GM12892 (cell line): ENCODE data around the gene ARV1.
"Not testable (repeated sequence)": the region's sequence is repeated elsewhere in the genome, so short reads cannot be mapped to it uniquely, and the experiment has no call there.

Source experiments
- DNase-seq: peaks from one replicate; pipeline ENCODE4 v3.0.0; 2011; ENCODE audit not compliant: insufficient read length
- FAIRE-seq: peaks from 2 replicates; lab custom pipeline; 2011; peaks lifted over from hg19 to GRCh38; lab: Jason Lieb, UNC
- POLR2A ChIP-seq: IDR thresholded peaks from 2 replicates; pipeline ENCODE4 v1.6.1; 2011; ENCODE audit warnings: low read depth, low read length, control low read depth
- POLR2AphosphoS5 ChIP-seq: IDR thresholded peaks from 2 replicates; pipeline ENCODE4 v1.6.1; 2011; ENCODE audit warnings: low read depth, low read length, control low read depth
- TAF1 ChIP-seq: IDR thresholded peaks from 2 replicates; pipeline ENCODE4 v1.6.1; 2011; ENCODE audit warnings: low read depth, mild to moderate bottlenecking, control low read depth, low read length, borderline replicate concordance

ARV1 gene

DNA sequence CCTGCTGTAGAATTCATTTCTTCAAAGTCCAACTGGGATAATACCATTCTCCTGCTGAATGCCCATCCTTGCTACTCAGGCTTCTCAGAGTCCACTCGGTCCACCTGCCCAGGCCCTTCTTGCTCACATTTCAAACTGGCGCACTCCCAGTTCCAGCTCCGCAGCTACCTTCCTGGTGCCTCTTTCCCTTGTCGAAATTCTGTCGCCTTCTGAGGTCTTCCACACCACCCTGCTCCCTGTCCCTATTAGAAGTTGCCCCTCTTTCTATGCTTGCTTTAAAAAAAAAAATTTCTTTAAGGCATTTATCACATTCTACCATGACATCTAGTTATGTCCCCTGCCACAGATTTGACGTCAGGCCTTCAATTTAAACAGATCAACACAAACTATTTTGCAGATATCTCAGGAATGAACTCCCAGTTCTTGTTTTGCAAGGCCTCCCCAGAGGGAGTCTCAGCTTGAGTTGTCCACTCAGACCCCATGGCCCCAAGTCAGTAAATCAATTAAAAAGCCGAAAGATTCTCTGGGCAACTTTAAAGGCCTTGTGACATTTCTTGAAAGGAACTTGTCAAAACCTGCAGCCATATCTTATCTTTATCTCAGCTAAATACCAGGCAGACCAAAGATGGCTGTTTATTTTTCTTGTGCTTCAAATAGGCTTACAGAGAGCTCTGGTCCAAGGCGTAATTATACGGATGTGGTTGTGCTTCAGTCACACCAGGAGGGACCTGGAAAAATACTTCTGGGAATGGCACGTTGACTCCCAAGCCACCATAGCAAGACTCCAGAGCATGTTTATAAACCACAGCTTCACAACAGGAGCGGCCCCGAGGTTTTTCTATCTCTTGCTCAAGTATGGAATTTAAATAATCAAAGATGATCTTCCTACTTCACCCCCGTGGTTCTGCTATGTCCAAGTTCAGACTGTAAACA, 59.0 kb downstream of the ARV1 start:
- TF ChIP-seq POLR2A (no peak), TAF1 (no peak), POLR2AphosphoS5 (no peak)
- FAIRE-seq (no peak), DNase-seq (no peak)

DNA sequence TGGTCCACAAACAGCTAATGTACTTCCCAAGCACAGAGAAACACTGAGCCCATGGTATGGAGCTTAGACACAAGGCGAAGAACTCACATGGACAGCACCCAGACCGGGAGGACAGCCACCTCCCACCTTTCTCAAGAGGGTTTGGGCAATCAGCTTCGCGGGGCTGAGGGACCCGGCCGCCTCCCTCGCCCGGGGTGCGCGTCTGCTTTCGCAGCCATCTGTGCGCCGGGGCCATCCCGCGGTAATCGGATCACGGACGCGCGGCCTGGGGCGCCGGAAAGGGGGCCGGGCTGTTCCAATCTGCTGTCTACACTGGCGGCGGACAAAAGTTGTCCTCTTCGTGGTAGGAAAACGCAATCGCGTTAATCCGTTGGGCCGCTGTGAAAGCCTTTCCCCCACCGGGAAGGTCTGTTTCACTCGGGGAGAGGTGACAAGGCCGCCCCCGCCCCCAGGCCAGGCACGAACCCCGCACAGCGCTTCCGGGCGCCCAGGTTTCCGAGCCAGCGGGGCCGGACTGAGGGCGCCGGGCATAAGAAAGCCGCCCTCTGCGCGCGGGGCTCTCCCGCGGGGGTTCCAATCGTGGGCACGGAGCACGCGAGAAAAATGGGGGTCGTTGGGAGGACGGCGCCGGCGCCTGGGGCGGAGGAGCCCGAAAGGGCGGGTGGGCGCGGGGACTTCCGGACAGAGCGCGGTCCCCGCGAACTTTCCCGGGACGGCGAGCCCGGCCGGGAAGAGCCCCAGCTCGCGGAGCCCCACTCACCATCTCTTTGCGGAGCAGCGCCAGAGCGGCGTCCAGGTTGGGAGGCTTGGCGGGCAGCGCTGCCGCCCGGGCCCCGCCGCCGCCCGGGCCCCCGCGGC, 60.5 kb downstream of the ARV1 start:
- FAIRE-seq (no peak), DNase-seq (peak; percentile 44)
- no peak for TF ChIP-seq POLR2A

DNA sequence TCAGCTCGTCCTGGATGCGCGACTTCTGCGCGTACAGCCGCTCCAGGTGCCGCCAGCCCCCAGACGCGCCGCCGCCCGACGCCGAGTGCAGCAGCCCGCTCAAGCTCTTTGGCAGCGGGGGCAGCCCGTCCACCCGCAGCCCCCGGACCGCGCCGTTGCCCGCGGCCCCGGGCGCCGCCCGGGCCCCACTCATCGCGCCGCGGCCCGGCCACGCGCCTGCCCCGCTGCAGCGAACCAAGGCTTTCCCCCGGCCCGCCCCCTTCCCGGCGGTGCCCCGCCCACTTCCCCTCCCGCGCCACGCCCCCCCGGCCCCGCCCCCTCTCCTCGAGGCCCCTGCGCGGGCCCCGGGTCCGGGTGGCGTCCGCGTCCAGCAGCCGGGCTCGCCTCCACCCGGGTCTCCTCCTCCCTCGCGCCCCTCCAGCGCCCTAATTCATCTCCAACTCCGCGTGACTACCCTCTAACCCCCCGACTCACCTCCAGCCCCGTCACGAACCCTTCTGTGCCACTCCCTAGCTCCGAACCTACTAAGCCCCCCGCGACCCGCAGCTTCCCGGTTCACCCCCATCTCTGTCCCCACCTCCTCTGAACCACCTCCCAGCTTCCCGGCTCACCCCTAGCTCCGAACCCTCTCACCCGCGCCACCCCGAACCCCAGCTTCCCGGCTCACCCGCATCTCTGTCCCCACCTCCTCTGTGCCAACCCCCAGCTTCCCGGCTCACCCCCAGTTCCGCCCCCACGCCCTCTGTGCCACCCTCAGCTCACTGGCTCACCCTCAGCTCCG, 61.3 kb downstream of the ARV1 start, which contains the start of gene FAM89A:
Gene FAM89A, minus strand, starts transcription at position 236 of the 781 bp plus-strand sequence. Its CDS starts 43 bp downstream, at position 193.
- FAIRE-seq (peak; percentile 65), DNase-seq (peak; percentile 71)
- TF ChIP-seq POLR2AphosphoS5 (no peak), POLR2A (no peak), TAF1 (no peak)

DNA sequence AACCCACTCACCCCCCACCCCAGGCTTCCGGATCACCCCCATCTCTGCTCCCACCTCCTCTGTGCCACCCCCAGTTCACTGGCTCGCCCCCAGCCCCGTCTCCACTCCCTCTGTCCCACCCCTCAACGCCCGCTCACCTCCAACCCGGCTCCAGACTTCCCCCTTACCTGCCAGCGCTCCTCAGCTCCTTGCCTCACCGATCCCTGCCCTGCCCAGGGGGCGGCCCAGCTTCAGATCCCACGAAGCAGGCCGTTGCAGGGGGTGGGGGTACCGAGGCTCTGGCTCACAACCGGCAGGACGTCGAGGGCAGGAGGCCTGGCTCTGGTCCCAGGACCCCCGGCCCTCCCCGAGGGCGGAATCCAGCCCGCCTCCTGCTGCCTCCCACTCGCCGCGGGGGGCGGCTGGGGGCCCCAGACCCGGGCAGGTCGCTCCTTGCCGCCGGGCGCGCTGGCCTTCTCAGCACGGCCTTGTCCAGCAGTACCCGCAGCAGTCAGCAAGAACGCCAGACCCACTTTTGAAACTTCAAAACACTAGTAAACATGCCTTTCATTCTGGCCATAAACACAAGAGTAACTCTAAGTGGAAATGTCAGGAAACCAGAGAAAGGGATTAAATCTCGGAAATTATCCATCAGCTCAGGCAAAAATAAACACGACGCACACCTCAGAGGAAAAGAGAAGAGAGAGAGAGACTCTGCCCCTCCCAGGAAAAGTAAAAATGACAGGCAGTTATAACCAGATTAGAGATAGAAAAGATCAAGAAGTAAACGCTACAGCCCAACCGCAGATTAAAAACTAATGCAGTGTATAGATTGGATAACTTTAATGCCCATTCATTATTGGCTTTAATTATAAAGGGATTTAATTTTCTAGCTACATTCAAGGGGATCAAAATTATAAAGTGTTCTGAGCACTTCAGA, 62.2 kb downstream of the ARV1 start:
- no peak for TF ChIP-seq TAF1
- TF ChIP-seq POLR2A = no peak
- no peak for TF ChIP-seq POLR2AphosphoS5
- FAIRE-seq (no peak), DNase-seq (no peak)

DNA sequence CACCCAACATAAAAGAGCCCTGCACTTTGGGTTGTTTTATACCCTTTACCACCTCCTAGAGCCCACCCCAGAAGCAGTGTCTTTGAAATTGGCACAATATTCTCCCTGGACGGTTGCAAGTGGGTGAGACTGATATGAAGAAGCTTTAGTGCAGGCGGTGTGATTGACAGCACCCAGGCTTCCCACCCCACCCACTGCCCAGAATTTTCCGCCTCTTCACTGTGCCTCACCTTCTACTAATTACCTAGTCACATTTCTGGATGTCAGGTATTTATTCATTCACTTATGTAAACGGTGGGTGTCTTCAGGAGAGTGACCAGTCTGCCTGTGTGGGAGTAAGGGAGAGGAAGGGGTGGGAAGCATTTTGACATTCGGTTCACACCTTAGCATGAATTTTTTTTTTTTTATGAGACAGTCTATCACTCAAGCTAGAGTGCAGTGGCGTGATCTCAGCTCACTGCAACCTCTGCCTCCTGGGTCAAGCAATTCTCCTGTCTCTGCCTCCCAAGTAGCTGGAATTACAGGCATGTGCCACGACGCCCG, 62.9 kb downstream of the ARV1 start:
- DNase-seq (no peak), FAIRE-seq (no peak)
- TF ChIP-seq POLR2A (no peak), POLR2AphosphoS5 (no peak), TAF1 (no peak)

DNA sequence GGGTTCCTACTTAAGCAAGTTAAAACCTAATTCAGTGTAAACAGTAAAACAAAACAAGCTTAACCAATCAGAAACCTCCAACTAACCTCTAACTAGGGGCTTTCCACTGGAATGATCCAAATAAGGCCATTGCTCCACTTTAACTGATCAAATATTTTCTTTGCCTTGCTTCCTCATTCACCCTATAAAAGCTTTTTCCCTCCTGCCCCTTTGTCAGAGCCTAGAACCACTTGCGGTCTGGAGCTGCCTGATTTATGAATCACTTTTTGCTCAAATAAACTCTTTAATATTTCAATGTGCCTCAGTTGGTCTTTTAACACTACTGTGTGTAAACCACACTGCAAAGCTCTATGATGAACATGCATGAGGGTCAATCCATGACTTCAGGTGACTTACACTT, 65.7 kb downstream of the ARV1 start:
- DNase-seq = no peak
- TF ChIP-seq POLR2AphosphoS5 (no peak), TAF1 (no peak), POLR2A (no peak)
- no peak for FAIRE-seq

DNA sequence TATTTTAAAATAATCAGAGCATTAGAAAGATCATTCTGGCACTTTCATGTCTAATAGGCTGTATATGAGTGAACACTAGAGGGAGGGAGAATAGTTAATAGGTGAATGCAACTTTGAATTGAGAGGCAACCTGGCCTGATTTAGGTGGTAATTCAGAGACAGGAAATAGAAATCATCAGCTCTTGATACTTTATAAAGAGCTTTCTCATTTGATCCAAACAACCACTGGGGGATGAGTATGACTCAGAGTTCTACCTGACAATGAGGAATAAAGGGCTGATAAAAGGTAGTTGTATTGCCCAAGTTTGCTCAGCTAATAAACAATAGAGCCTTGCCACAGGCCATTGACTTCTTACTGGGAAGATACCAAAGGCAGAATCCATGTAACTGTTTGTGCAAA, 66.4 kb downstream of the ARV1 start:
- DNase-seq = no peak
- no peak for FAIRE-seq
- TF ChIP-seq TAF1 = no peak
- TF ChIP-seq POLR2A = no peak
- no peak for TF ChIP-seq POLR2AphosphoS5

DNA sequence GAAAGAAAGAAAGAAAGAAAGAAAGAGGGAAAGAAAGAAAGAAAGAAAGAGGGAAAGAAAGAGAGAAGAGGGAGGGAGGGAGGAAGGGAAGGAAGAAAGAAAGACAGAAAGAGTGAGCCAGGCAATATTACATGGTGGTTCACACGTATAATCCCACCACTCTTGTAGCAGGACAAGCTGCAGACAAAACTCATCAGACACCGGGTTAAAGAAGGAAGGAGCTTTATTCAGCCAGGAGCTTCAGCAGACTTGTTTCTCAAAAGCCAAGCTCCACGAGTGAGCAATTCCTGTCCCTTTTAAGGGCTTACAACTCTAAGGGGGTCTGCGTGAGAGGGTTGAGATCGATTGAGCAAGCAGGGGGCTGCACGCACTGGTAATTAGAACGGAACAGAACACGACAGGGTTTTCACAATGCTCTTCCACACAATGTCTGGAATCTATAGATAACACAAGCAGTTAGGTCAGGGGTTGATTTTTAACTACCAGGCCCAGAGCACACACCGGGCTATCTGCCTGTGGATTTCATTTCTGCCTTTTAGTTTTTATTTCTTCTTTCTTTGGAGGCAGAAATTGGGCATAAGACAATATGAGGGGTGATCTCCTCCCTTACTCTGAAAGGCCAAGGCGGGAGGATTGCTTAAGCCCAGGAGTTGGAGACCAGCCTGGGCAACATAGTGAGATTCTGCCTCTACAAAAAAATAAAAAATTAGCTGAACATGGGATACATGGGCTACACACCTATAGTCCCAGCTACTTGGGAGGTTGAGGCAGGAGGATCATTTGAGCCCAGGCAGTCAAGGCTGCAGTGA, 67.2 kb downstream of the ARV1 start:
- not testable (repeated sequence) for DNase-seq, FAIRE-seq

DNA sequence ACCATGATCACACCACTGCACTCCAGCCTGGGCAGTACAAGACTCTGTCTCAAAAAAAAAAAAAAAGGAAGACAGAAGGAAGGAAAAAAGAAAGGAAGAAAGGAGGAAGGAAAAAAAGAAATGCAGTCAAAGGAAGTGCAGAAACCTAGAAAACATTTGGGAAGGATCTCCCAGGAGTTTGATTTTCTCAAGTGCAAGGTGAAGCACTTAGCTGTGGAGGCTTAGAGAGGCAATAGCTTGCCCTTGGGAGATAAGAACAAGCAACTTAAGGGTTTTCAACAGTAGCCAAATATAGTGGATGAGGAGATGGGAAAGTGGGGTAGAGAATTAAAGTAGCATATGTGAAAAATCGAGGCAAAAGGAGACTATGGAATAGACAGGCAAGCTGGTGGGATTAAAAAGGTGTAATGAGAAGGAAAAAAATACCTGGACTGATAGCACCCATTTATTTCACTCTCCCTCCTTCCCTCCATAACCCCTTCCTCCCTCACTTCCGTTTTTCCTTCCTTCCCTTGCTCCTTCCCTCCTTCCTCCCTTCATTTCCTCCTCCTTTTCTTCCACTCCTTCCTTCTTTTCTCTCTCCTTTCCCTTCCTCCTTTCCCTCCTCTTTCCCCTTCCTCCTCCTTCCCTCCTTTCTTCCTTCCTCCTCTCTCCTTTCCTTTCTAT, 68.0 kb downstream of the ARV1 start:
- TF ChIP-seq TAF1 (no peak), POLR2AphosphoS5 (no peak), POLR2A (no peak)
- DNase-seq (no peak), FAIRE-seq (no peak)

DNA sequence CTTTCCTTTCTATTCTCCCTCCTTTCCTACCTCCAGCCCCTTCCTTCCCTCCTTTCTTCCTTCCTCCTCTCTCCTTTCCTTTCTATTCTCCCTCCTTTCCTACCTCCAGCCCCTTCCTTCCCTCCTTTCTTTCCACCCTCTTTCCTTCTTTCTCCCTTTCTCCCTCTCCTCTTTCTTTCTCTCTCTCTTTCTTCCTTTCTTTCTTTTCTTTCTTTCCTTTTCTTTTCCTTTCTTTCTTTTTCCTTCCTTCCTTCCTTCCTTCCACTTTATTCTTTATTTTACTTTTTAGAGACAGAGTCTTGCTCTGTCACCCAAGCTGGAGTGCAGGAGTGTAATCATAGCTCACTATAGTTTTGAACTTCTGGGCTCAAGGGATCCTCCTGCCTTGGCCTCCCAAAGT, 68.6 kb downstream of the ARV1 start:
- not testable (repeated sequence) for DNase-seq, FAIRE-seq

DNA sequence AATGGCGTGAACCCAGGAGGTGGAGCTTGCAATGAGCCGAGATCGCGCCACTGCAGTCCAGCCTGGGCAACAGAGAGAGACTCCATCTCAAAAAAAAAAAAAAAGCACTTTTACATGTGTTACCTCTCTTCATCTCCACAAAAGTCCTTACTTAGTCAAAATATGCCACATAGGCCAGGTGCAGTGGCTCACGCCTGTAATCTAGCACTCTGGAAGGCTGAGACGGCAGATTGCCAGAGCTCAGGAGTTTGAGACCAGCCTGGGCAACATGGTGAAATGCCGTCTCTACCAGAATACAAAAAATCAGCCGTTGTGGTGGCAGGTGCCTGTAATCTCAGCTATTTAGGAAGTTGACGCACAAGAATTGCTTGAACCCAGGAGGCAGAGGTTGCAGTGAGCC, 69.5 kb downstream of the ARV1 start:
- not testable (repeated sequence) for DNase-seq, FAIRE-seq
